NB4 (cell line): Measurements from ENCODE around the gene TBC1D12.

Experiments
- CTCF ChIP-seq: IDR thresholded peaks from one replicate; pipeline ENCODE4 v1.5.1; 2012; ENCODE audit warnings: low read depth, low read length
- MAX ChIP-seq: IDR thresholded peaks from 2 replicates; pipeline ENCODE4 v1.6.1; 2011; ENCODE audit warnings: low read depth, low read length
- POLR2A ChIP-seq: IDR thresholded peaks from 2 replicates; pipeline ENCODE4 v1.6.1; 2011; ENCODE audit warnings: mild to moderate bottlenecking; ENCODE audit not compliant: insufficient read length; ENCODE audit errors: extremely low read depth

GRCh38 chr10:94485094-94485493, 82.8 kb downstream of the TBC1D12 start:
- TF ChIP-seq CTCF (no peak), POLR2A (no peak), MAX (no peak)
